GM20000 (cell line): Measurements from ENCODE around the gene GSG1L.

Experiments used
- DNase-seq: peaks from one replicate; pipeline ENCODE4 v3.0.0; 2012; ENCODE audit warnings: low spot score
- CTCF ChIP-seq: IDR thresholded peaks from 2 replicates; pipeline ENCODE4 v1.5.1; 2012; ENCODE audit warnings: mild to moderate bottlenecking, control low read depth; ENCODE audit errors: extremely low read depth, missing control alignments

Gene GSG1L

GRCh38 chr16:27851586-27851985 lies 211.9 kb downstream of the GSG1L start:
- no peak for TF ChIP-seq CTCF
- DNase-seq: no peak

- no peak for DNase-seq
- no peak for TF ChIP-seq CTCF
These were observed 213.9 kb downstream of the GSG1L start for GRCh38 chr16:27849621-27850020.

- no peak for DNase-seq
- TF ChIP-seq CTCF: no peak
These were observed 216.4 kb downstream of the GSG1L start for GRCh38 chr16:27847030-27847550.

GRCh38 chr16:27844826-27845225 lies 218.7 kb downstream of the GSG1L start:
- TF ChIP-seq CTCF: no peak
- no peak for DNase-seq

- no peak for DNase-seq
- no peak for TF ChIP-seq CTCF
These were observed 219.7 kb downstream of the GSG1L start for GRCh38 chr16:27843800-27844199.

GRCh38 chr16:27841911-27842310 lies 221.6 kb downstream of the GSG1L start:
- DNase-seq: no peak
- TF ChIP-seq CTCF: no peak

- no peak for TF ChIP-seq CTCF
- DNase-seq: no peak
These were observed 222.3 kb downstream of the GSG1L start for GRCh38 chr16:27841061-27841801.
